HEK293T (cell line): ENCODE results near the gene VPS50.
A peak's percentile ranks its signal among the peaks of the same experiment; 100 is the strongest.
"Not testable (repeated sequence)": the region's sequence is repeated elsewhere in the genome, so short reads cannot be mapped to it uniquely, and the experiment has no call there.

Experiments used
- CTCF ChIA-PET: fragments of 350-600 bp; formaldehyde crosslinking; extraction: SDS; loops from one replicate; lab custom pipeline; 2021; ENCODE audit warnings: antibody characterized with exemption, inconsistent platforms; lab: Yijun Ruan, JAX
- POLR2A ChIA-PET: fragments of 350-600 bp; formaldehyde crosslinking; extraction: SDS; loops from one replicate; lab custom pipeline; 2020; ENCODE audit warnings: antibody characterized with exemption, inconsistent platforms; lab: Yijun Ruan, JAX
- DNase-seq: peaks from one replicate; pipeline ENCODE4 v3.0.0; 2012; ENCODE audit warnings: mixed read lengths; ENCODE audit errors: extremely low spot score
- ARNT ChIP-seq: fragments of 450-650 bp; IDR thresholded peaks from 2 replicates; pipeline ENCODE4 v1.6.1; 2017; ENCODE audit warnings: mild to moderate bottlenecking
- BHLHE40 ChIP-seq: fragments of 450-650 bp; IDR thresholded peaks from 2 replicates; pipeline ENCODE4 v1.6.1; 2016; ENCODE audit warnings: mild to moderate bottlenecking, moderate library complexity, borderline replicate concordance
- CTBP1 ChIP-seq: fragments of 450-650 bp; IDR thresholded peaks from 2 replicates; pipeline ENCODE4 v1.6.1; 2016; ENCODE audit warnings: borderline replicate concordance
- ELF4 ChIP-seq: fragments of 450-650 bp; IDR thresholded peaks from 2 replicates; pipeline ENCODE4 v1.6.1; 2017; ENCODE audit warnings: antibody characterized with exemption
- FOXA1 ChIP-seq: fragments of 450-650 bp; IDR thresholded peaks from 2 replicates; pipeline ENCODE4 v1.6.1; 2016; ENCODE audit warnings: mild to moderate bottlenecking
- FOXK2 ChIP-seq: fragments of 450-650 bp; IDR thresholded peaks from 2 replicates; pipeline ENCODE4 v1.6.1; 2016; ENCODE audit warnings: mild to moderate bottlenecking
- FOXM1 ChIP-seq: fragments of 450-650 bp; IDR thresholded peaks from 2 replicates; pipeline ENCODE4 v1.6.1; 2017; ENCODE audit warnings: mild to moderate bottlenecking, borderline replicate concordance
- HDGF ChIP-seq: fragments of 450-650 bp; IDR thresholded peaks from 2 replicates; pipeline ENCODE4 v1.6.1; 2017; ENCODE audit warnings: antibody characterized with exemption, borderline replicate concordance
- L3MBTL2 ChIP-seq: fragments of 450-650 bp; conservative IDR thresholded peaks from 2 replicates; pipeline ENCODE4 v1.6.1; 2016; ENCODE audit warnings: mild to moderate bottlenecking
- LEF1 ChIP-seq: fragments of 450-650 bp; IDR thresholded peaks from 2 replicates; pipeline ENCODE4 v1.6.1; 2017; ENCODE audit warnings: mild to moderate bottlenecking, borderline replicate concordance
- NFRKB ChIP-seq: fragments of 450-650 bp; IDR thresholded peaks from 2 replicates; pipeline ENCODE4 v1.6.1; 2016; ENCODE audit warnings: mild to moderate bottlenecking, moderate library complexity
- SP1 ChIP-seq: fragments of 450-650 bp; IDR thresholded peaks from 2 replicates; pipeline ENCODE4 v1.6.1; 2017
- SUZ12 ChIP-seq: fragments of 450-650 bp; IDR thresholded peaks from 2 replicates; pipeline ENCODE4 v1.6.1; 2016; ENCODE audit warnings: mild to moderate bottlenecking
- TARDBP ChIP-seq: fragments of 450-650 bp; IDR thresholded peaks from 2 replicates; pipeline ENCODE4 v1.6.1; 2016
- ZNF384 ChIP-seq: fragments of 450-650 bp; IDR thresholded peaks from 2 replicates; pipeline ENCODE4 v1.6.1; 2016
- TF ChIP-seq, protein P1 (sequence below): fragments of 450-650 bp; IDR thresholded peaks from 2 replicates; pipeline ENCODE4 v1.6.1; 2016

VPS50 gene

DNA sequence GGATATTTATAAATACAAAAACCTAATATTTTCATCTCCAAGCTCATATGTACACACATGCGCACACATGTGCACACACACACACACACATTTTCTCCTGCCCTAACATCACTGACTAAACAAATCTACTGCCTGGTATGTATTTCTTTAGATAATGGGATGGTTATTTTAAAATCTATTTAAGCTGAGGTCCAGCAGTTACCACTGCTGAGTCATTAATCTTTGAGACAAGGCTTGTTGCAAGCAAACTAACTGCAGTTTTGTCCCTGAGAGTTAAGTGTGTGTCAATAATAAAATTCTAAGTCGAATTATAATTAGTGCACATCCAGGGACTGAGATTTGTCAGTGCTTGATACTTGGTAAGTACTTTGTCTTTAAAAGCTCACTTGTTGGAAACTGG lies 135.1 kb downstream of the VPS50 start:
- DNase-seq = no peak
- POLR2A ChIA-PET = no interaction called here
- CTCF ChIA-PET = no interaction called here
- TF ChIP-seq HDGF (no peak), NFRKB (no peak), SP1 (no peak), ZNF384 (no peak), LEF1 (no peak)

DNA sequence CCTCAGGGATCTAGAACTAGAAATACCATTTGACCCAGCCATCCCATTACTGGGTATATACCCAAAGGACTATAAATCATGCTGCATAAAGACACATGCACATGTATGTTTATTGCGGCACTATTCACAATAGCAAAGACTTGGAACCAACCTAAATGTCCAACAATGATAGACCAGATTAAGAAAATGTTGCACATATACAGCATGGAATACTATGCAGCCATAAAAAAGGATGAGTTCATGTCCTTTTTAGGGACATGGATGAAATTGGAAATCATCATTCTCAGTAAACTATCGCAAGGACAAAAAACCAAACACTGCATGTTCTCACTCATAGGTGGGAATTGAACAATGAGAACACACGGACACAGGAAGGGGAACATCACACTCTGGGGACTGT lies 138.8 kb downstream of the VPS50 start:
- POLR2A ChIA-PET, CTCF ChIA-PET, DNase-seq: not testable (repeated sequence)

DNA sequence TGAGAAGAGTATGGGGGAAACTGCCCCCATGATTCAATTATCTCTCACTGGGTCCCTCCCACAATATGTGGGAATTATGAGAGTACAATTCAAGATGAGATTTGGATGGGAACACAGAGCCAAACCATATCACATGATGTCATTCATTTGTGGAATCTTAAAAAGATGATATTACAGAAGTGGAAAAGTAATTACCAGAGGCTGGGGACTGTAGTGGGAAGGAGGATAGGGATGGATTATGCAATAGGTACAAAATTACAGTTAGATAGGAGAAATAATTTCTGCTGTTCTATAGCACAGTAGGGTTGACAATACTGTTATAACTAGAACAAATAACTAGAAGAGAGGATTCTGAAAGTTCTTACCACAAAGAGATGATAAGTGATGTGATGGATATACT lies 141.4 kb downstream of the VPS50 start:
- ChIA-PET CTCF (no interaction called here), POLR2A (no interaction called here)
- no peak for DNase-seq
- no peak for TF ChIP-seq FOXM1
- TF ChIP-seq SUZ12 = no peak
- TF ChIP-seq ARNT = no peak
- no peak for TF ChIP-seq L3MBTL2
- TF ChIP-seq, protein P1, sequence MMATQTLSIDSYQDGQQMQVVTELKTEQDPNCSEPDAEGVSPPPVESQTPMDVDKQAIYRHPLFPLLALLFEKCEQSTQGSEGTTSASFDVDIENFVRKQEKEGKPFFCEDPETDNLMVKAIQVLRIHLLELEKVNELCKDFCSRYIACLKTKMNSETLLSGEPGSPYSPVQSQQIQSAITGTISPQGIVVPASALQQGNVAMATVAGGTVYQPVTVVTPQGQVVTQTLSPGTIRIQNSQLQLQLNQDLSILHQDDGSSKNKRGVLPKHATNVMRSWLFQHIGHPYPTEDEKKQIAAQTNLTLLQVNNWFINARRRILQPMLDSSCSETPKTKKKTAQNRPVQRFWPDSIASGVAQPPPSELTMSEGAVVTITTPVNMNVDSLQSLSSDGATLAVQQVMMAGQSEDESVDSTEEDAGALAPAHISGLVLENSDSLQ = no peak
- no peak for TF ChIP-seq HDGF
- TF ChIP-seq ELF4 = no peak
- no peak for TF ChIP-seq NFRKB
- no peak for TF ChIP-seq ZNF384
- no peak for TF ChIP-seq BHLHE40

DNA sequence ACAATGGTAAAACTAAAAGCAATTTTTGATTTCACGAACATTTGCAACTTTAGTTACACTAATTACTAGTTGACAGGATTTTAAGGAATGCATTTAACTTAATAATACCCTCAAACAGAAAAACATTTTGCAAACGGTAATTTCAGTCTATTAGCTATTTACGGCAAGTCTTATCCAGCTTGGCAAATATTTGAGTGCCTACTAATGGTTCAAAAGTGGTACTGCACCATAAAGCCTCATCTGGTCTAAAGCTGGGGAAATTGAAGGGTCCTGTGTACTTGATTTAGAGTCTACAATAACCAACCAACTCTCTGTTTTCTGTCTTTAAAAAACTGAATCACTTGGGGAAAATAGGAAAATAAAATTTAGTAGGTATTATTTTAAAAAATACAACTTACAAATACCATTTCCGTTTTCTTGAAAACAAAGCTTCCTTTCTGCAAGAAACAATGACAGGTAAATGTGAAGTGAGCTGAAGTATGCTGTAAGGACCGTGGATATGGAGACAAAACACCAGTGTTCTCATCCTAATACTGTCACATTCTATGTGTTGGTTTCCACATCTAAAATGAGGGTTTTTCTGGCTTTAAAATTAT lies 142.3 kb downstream of the VPS50 start:
- ChIA-PET POLR2A (no interaction called here), CTCF (interaction anchor here (0.6 to 1.1 kb wide), 5 partner anchors 12 to 351 kb away, joined by 3 to 5 read pairs (median 3); no protein-coding TSS in a partner anchor)
- peak; percentile 27 for DNase-seq
- no peak for TF ChIP-seq CTBP1
- TF ChIP-seq HDGF = no peak
- TF ChIP-seq ZNF384 = no peak
- TF ChIP-seq FOXA1 = no peak
- TF ChIP-seq FOXK2 = no peak
- no peak for TF ChIP-seq ELF4
- no peak for TF ChIP-seq TARDBP
- TF ChIP-seq FOXM1 = no peak
- no peak for TF ChIP-seq NFRKB
- no peak for TF ChIP-seq SP1
- TF ChIP-seq ARNT = no peak
- TF ChIP-seq SUZ12 = no peak
- TF ChIP-seq LEF1 = no peak
- TF ChIP-seq L3MBTL2 = no peak
- TF ChIP-seq, protein P1 = no peak
- no peak for TF ChIP-seq BHLHE40

DNA sequence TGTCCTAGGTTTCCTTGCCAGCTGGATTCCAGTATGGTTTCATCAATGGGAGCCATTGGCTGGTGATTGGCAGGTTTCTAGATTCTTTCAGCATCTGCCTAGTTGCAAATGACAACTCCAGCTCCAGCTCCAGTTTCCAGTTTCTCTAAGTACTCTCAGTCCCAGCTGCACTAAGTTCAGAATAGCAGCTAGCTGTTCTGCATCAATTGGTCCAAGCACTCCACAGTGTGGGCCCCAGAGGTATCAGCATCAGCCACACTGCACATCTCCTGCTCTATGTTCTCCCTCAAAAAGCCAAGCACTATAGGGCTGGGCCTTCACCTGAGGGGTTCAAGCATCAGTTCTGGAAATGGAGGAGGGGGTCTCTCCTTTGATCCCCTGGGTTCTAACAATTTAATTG lies 143.4 kb downstream of the VPS50 start:
- ChIA-PET CTCF (no interaction called here), POLR2A (no interaction called here)
- TF ChIP-seq FOXA1 = no peak
- TF ChIP-seq FOXK2 = no peak
- TF ChIP-seq ARNT = no peak
- no peak for TF ChIP-seq SUZ12
- no peak for TF ChIP-seq NFRKB
- TF ChIP-seq BHLHE40 = no peak
- no peak for TF ChIP-seq HDGF
- no peak for TF ChIP-seq ZNF384
- TF ChIP-seq CTBP1 = no peak
- TF ChIP-seq SP1 = no peak
- TF ChIP-seq FOXM1 = no peak
- no peak for TF ChIP-seq TARDBP
- TF ChIP-seq ELF4 = no peak
- TF ChIP-seq, protein P1 = no peak
- TF ChIP-seq LEF1 = no peak
- TF ChIP-seq L3MBTL2 = no peak
- no peak for DNase-seq

DNA sequence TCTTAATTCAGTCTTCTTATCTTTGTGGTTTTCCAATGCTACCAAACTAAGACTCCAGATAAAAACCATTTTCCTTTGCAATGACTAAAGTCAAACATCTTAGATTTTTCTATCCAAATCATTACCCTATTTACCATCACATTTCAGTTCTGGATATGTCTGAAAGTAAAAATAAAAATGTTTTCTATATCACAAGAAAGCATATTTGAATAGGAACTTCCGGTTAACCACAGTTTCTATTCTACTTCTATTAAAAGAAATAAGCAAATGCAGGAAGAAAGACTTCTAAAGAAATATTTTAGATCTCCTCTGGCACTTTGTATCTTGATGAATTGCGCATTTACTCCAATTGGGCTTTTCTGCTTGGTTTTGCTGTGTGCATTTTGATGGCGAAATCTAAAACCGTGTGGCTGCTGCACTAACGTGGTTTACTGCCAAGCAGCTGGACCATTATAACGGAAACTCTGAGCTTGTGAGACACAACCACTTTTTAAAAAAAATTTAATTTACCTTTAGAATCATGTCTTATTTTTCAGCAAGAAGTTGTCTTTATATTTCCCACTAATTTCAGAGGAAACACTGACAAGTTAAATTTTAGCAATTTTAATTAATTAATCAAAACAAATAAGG lies 146.1 kb downstream of the VPS50 start:
- no peak for TF ChIP-seq SUZ12
- ChIA-PET CTCF (no interaction called here), POLR2A (no interaction called here)
- no peak for DNase-seq

DNA sequence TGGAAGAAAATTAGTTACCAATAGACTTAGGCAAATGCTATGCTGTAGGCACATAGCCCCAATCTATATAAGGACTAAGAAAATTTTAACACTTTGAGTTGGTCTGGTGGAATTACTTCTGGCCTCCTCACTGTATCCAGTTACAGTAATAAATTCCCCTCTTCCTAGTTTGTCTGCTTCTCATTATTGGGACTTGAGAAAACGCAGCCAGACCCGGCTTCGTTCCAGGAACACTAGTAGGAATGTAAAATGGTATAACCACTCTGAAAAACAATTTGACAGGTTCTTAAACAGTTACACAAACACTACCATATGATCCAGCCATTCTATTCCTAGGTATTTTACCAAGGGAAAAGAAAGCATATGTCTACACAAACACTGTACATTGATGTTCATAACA lies 150.2 kb downstream of the VPS50 start:
- TF ChIP-seq LEF1 (no peak), TARDBP (no peak), NFRKB (no peak), ZNF384 (no peak), L3MBTL2 (no peak), ELF4 (no peak), SUZ12 (no peak), FOXA1 (no peak), HDGF (no peak)
- TF ChIP-seq, protein P1 = no peak
- no peak for DNase-seq
- ChIA-PET CTCF (interaction anchor here (0.6 kb wide), 1 partner anchor 228 kb away, joined by 4 read pairs; no protein-coding TSS in a partner anchor), POLR2A (no interaction called here)
